ENCODE measurements around the gene KIAA1328.

Gene KIAA1328

DNA sequence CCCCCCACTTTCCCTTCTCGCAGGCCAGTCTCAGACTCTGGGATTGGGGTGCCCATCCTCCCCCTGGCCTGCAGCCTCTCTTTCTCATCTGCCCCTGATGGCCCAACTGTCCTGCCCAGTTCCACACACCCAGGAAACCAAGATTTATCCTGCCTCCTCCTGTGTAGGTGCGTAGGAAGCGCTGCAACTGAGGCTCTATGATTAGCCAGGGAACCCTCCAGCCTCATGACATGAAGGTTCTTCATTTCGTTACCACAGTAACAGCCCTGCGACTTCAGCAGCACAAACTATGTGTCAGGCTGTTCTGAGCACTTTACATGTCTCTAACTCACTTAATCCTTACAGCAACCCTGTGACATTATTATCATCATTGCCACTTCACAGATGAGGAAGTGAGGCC lies 430.8 kb downstream of the KIAA1328 start:
- DNase-seq, result no peak

- no peak for DNase-seq
These were observed 431.6 kb downstream of the KIAA1328 start for GRCh38 chr18:37260367-37261093.

GRCh38 chr18:37261246-37261840 lies 432.4 kb downstream of the KIAA1328 start:
- DNase-seq, result no peak

DNA sequence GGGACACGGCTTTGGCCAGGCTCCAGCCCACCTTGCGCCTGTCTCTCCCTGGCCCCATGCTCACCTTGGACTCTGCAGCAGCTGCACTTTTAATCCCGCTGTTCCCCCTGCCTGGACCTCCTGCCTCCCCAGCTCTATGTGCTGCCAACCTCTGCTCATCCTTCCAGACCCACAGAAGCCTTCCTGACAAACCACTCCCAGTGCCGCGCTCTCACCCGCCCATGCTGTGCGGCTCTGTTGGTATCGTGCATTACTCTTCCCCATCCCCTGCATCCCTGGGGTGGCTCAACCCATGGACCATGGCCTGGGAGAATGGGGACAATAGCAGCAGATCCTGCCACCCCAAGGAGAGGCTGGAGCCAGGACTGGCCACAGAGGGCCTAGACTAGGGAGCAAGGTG lies 433.1 kb downstream of the KIAA1328 start:
- no peak for DNase-seq

DNA sequence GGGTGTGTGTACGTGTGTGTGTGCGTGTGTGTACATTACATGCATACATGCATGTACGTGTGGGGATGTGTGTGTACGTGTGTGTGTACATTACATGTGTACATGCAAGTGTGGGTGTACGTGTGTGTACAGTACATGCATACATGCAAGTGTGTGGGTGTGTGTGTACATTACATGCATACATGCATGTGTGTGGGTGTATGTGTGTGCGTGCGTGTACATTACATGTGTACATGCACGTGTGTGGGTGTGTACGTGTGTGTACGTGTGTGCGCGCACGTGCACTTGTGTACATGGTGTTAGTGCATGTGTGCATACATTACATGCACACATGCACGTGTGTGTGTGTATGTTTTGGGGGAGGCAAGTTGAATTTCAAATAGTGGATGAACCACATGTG lies 436.0 kb downstream of the KIAA1328 start:
- no peak for DNase-seq

DNA sequence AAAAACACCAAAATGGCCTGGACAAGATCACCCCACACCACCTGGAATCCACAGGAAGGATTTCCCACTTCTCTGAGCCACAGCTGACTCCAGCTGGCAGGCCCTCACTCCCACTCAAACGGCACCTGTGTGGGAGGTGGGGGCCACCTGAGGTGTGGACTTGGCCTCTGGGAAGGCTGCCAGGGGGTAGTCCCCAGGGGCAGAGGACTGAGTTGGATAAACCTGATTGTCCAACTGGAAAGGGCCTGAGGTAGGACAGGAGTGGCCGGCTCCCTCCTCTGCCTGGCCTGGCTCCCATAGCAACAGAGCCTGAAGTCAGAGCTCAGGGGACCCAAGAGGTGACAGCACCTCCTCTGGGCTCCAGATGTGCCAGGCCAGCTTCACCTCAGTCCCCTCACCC lies 436.5 kb downstream of the KIAA1328 start:
- DNase-seq, result no peak

DNA sequence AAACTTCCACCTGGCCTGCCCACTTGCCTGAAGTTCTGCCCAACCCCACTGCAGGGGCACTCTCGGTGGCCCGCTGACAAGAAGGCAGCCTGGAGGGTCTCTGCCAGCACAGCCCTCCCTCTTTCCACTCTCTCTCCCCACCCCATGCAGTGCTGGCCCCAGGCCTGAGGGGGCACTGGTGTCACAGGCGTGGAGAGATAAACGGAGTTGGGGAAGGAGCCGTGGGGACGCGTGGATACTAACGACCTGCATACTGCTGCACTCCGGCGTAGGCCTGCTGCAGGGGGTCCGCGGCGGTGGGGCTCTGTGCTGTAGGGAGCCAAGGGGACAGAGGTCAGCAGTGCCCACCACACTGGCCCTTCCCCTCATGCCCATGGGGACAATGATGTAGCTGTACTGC lies 437.4 kb downstream of the KIAA1328 start:
- no peak for DNase-seq

GRCh38 chr18:37270038-37270665 lies 441.2 kb downstream of the KIAA1328 start:
- peak; percentile 10 for DNase-seq

- DNase-seq, result no peak
These were observed 441.7 kb downstream of the KIAA1328 start for GRCh38 chr18:37270666-37271052.

DNA sequence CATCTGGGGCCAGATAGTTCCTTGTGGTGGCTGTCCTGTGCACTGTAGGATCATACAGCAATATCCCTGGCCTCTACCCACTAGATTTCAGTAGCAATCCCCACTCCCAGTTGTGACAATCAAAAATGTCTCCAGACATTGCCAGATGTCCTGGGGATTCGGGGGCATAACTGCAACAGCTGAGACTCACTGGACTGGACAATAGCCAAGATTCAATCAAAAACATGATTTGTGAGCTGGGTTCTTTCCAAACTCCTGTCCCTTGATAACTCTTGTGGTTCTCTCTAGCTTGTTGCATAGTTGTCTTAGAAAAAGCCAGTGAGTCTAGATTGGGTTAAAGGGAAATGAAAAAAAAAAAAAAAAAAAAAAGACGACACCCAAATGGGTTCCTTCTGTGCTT lies 443.3 kb downstream of the KIAA1328 start:
- DNase-seq, result no peak

DNA sequence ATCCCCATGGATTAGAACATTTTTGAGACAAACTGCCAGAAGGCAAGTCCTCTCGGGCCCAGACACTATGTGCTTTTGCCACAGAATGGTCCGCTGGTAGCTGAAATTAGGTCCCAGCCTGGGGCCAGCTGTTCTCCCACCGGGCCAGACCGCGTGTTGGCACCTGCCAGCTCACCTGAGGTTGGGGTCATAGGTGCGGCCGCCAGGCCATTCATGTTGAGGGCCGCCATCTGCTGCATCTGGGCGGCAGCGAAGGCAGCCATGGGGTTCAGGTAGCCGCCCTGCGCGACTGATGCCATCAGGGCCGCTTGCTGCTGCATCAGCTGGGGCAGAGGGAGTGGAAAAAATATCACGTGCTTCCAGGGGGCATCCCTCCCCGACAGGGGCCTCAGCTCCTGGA lies 443.9 kb downstream of the KIAA1328 start:
- DNase-seq, result no peak

- no peak for DNase-seq
These were observed 445.6 kb downstream of the KIAA1328 start for GRCh38 chr18:37274309-37275236.

DNA sequence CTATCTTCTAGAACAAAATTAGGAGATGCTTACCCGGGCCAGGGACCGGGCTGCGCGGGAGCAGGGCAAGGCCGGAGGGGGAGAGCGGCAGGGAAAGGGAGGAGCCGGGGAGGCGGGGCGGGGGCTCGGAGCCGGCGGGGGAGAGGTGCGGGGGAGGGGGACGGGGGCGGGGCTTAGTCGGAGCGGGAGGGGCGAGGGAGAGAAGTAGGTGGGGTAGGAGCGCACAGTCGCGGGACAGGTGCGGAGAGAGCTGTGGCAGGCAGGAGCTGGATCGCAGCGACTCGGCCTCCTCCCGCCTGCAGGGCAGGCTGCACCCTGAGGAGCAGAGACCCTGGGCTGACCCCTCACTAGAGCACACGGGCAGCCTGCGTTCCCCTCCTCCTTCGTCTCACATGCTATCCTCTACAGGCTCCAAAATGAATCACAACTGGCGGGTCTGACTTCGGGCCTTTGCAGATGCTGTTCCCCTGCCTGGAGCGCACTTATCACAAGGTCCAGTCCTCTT lies 446.4 kb downstream of the KIAA1328 start:
- DNase-seq, result no peak

GRCh38 chr18:37276111-37276890 lies 447.4 kb downstream of the KIAA1328 start:
- DNase-seq, result no peak

GRCh38 chr18:37277804-37278203 lies 448.9 kb downstream of the KIAA1328 start:
- no peak for DNase-seq

Measured in GDM1 (cell line).